Lower leg skin (tissue), 3 donors: ENCODE data around the gene KEAP1.

ENCODE experiments used
- POLR2A ChIP-seq, 2 donors: fragments of 450-650 bp; IDR thresholded peaks; one replicate each; pipeline ENCODE4 v1.6.1; 2016 to 2017; ENCODE audit warnings: antibody characterized with exemption in 2 of 2, mild to moderate bottlenecking in 1 of 2, moderate library complexity in 1 of 2
- TF ChIP-seq, protein P1 (sequence below), 3 donors: fragments of 450-650 bp; IDR thresholded peaks; one replicate each; pipeline ENCODE4 v1.5.1; 2016; ENCODE audit warnings: antibody characterized with exemption in 3 of 3, mild to moderate bottlenecking in 3 of 3, moderate library complexity in 2 of 3

- TF ChIP-seq, protein P1, sequence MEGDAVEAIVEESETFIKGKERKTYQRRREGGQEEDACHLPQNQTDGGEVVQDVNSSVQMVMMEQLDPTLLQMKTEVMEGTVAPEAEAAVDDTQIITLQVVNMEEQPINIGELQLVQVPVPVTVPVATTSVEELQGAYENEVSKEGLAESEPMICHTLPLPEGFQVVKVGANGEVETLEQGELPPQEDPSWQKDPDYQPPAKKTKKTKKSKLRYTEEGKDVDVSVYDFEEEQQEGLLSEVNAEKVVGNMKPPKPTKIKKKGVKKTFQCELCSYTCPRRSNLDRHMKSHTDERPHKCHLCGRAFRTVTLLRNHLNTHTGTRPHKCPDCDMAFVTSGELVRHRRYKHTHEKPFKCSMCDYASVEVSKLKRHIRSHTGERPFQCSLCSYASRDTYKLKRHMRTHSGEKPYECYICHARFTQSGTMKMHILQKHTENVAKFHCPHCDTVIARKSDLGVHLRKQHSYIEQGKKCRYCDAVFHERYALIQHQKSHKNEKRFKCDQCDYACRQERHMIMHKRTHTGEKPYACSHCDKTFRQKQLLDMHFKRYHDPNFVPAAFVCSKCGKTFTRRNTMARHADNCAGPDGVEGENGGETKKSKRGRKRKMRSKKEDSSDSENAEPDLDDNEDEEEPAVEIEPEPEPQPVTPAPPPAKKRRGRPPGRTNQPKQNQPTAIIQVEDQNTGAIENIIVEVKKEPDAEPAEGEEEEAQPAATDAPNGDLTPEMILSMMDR (IDR thresholded peaks at IDR 0.05): no peak
- no peak for TF ChIP-seq POLR2A (IDR thresholded peaks at IDR 0.05)
These were observed 29.3 kb upstream of the KEAP1 start for GRCh38 chr19:10532457-10532856.
